HG03457 (cell line): Measurements from ENCODE around the gene SLC35E4.
"Not testable (repeated sequence)": the region's sequence is repeated elsewhere in the genome, so short reads cannot be mapped to it uniquely, and the experiment has no call there.

Experiments used
- ATAC-seq: cut with Tn5 transposase; IDR thresholded peaks from one replicate; pipeline ENCODE4 v1.9.1; 2021; ENCODE audit warnings: moderate number of reproducible peaks; ENCODE audit not compliant: unreplicated experiment

SLC35E4 gene, protein sequence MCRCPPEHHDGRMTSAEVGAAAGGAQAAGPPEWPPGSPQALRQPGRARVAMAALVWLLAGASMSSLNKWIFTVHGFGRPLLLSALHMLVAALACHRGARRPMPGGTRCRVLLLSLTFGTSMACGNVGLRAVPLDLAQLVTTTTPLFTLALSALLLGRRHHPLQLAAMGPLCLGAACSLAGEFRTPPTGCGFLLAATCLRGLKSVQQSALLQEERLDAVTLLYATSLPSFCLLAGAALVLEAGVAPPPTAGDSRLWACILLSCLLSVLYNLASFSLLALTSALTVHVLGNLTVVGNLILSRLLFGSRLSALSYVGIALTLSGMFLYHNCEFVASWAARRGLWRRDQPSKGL

DNA sequence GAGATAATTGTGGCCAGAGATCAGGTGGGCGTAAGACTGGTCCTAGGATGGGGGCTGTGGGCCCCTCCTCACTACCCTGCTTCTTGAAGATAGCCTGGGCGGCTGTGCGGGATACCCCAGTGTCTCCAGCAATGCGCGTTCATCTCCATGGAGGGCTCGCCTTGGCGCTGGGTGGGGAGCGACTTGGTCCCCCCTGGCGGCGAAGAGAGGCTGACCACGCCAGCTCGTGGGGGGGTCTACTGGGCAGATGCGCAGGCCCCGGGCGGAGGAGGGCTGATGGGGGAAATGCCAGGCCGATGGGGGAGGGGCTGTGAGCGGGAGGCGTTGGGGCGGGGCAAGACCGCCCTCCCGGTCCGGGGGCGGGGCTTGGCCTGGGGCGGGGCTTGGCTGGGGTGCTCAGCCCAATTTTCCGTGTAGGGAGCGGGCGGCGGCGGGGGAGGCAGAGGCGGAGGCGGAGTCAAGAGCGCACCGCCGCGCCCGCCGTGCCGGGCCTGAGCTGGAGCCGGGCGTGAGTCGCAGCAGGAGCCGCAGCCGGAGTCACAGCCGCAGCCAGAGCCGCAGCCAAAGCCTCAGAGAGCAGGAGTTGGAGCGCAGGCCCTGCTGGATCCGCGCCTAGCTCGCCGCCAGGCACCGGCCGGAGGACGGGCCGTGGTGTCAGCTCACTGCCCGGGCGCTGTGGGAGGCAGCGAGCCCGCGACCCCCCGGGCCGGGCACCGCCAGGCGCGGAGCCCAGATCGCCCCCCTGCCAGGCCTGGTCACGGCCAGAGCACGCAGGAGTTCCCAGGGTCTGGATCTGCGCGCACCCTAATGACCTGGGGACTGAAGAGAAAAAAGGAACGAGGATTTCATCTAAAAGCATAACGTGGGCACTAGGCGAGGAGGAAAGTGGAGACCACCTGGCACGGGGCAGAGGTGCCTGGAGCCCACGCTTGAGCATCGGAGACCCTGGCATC, at the start of gene SLC35E4:
SLC35E4 (plus strand) TSS at position 509 of the 953 bp plus-strand sequence. CDS start 670 bp downstream, outside the sequence.
- peak; percentile 38 for ATAC-seq

DNA sequence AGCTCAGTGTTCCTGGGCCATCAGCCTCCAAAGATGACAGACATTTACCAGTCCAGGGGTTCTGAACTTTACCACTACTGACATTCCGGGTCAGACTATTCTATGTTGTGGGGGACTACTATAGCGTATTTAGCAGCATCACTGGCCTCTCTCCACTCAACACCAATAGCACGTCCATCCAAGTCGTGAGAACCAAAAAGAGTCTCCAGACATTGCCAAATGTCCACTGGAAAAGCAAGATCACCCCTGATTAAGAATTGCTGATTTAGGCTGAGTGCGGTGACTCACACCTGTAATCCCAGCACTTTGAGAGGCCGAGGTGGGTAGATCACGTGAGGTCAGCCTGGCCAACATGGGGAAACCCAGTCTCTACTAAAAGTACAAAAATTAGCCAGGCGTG, 49.2 kb upstream of the SLC35E4 start:
- no peak for ATAC-seq

DNA sequence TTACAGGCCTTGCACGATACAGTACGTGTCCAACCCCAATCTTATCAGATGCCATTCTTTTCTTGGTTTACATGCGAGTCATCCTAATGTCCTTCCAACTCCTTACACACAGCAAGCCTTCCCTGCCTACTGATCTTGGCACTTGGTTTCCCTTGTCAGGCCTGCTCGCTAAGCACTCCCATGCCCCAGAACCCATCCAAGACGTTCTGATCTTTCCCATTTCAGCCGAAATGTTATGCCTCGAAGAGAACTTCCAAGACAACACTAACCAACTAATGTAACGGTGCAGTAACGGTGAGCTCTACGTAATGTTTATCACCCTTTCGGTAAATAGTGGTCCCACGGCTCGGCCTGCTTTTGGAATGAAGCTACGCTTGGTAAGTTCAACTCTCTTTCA, 44.4 kb upstream of the SLC35E4 start:
- no peak for ATAC-seq

DNA sequence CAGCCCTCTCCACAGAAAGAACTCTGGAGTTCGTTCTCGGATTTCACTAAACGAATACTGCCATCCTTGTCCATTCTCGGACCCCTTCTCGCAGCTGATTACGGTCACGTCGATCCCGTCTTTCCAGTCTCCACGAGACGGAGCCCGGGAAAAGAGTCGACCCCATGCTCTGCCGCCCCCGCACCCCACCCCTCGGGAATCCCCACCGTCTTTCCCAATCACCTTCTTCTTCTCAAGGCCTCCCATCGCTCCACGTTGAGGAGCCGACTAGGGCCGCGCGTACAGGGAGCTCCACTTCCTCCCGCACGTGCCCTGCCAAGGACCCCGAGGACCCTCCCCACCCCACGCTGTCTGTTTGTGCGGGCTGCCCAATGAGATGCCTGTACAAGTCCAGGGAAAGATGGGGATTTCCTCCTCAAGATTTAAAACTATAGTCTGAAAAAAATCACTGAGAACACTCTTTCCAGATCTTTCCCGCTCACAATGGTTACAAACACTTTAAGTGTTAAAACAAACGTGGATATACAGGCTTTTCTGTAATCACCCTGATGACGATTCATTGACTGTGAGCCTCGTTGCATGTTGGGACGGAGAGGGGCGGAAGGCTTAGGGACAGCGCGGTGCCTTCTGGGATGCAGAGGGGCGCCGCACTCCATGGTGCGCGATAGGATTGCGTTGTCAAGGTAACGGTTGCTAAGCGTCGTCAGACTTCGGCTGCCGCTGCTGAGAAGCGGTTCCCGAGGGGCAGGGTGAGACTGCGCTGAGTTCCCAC, 43.8 kb upstream of the SLC35E4 start, which contains the start of gene PES1:
PES1 (minus strand) TSS at position 323 of the 772 bp plus-strand sequence; CDS start at position 246, 77 bp downstream.
- ATAC-seq: peak; percentile 88

DNA sequence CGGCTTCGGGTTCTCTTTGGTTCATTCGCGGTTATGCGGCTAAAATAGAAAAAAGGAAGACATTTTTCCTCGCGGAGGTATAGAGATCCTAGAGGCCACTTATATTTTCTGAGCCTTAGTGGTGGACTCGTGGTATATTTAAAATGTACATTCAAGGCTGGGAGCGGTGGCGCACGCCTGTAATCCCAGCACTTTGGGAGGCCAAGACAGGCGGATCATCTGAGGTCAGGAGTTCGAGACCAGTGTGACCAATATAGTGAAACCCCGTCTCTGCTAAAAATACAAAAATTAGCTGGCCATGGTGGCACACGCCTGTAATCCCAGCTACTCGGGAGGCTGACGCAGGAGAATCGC, 43.2 kb upstream of the SLC35E4 start:
- not testable (repeated sequence) for ATAC-seq

DNA sequence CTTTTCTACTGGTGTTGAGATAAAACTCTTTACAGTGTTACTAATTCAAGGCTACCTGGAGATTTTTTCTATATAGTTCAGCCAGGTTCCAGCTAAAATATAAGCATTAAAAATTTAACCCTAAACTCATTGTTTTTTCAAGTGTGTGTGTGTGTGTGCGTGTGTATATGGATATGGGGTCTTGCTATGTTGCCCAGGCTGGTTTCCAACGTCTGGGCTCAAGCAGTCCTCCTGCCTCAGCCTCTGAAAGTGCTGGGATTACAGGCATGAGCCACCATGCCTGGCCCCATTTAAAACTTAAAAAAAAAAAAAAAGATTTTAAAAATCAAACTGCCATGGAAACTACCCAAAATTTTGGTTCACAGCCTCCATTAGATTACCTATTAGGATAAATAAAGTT, 39.4 kb upstream of the SLC35E4 start:
- ATAC-seq: no peak

DNA sequence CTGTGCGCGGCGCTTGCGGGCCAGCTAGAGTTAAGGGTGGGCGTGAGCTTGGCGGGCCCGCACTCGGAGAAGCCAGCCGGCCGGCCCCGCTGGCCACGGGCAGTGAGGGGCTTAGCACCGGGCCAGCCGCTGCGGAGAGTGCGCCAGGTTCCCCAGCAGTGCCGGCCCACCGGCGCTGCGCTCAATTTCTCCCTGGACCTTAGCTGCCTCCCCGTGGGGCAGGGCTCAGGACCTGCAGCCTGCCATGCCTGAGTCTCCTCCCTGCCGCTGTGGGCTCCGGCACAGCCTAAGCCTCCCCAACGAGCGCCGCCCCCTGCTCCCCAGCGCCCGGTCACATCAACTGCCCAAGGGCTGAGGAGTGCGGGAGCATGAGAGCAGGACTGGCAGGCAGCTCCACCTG, 38.7 kb upstream of the SLC35E4 start:
- ATAC-seq: no peak

DNA sequence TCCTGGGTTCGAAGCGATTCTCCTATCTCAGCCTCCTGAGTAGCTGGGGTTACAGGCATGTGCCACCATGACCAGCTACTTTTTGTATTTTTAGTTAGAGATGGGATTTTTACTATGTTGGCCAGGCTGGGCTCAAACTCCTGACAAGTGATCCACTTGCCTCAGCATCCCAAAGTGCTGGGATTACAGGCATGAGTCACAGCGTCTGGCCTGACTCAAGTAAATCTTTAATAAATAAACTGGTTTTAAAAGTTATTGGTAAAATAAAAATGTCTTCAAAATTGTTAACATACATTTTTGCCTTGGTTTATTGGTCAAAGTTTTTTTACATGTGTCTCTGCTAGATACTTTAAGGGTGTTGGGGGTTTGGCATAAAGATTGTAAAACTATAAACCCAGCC, 36.6 kb upstream of the SLC35E4 start:
- no peak for ATAC-seq

DNA sequence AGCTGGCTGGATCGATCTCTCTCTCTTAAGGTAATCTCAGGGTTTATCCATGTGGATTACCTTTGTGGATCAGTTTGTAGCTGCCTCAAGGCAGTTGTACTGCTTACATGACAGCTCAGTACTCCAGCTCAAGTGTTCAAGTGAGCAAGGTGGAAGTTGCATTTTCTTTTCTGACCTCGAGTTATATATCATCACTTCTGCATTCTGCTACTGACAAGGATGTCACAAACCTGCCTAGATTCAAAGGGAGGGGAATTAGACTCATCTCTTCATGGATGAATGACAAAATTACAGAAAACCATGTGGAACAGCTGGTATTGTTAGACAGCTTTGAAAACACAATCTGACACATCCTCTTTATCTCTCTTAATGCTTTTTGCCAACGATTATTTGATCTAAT, 34.7 kb upstream of the SLC35E4 start:
- no peak for ATAC-seq

DNA sequence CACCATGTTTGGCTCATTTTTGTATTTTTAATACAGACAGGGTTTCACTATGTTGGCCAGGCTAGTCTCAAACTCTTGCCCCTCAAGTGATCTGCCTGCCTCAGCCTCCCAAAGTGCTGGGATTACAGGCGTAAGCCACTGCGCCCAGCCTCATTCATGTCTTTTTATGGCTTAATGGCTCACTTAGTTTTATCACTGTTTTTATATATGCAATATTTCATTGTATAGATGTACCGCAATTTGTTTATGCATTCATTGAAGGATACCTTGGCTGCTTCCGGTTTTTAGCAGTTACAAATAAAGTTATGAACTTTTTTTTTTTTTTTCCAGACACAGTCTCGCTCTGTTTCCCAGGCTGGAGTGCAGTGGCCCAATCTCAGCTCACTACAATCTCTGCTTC, 34.1 kb upstream of the SLC35E4 start:
- ATAC-seq: no peak

DNA sequence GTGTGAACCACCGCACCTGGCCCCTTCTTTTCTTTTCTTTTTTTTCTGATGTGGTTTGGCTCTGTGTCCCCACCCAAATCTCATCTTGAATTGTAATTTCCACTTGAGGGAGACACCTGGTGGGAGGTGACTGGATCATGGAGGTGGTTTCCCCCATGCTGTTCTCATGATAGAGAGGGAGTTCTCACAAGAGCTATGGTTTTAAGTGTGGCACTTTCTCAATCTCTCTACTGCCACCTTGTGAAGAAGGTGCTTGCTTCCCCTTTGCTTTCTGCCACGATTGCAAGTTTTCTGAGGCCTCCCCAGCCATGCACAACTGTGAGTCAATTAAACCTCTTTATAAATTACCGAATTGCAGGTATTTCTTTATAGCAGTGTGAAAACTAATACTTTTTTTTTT, 33.5 kb upstream of the SLC35E4 start:
- no peak for ATAC-seq

DNA sequence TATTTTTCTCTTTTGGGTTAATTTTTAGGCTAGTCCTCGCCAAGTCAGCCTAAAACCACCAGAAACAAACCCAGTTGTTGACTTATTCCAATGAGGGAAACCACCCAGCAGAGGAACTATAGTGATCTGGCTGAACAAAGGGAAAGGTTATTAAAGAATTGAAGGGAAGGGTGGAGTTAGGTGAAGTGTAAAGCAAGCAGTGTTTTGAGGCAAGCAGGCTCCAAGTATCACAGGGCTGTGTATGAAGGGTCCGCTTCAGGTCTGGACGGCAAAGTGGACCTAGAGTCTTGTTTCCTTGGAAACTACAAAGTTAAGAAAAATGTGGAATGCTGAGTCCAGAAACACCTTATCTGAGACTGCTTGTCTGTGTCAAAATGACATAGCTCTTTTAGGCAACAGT, 31.8 kb upstream of the SLC35E4 start:
- no peak for ATAC-seq

DNA sequence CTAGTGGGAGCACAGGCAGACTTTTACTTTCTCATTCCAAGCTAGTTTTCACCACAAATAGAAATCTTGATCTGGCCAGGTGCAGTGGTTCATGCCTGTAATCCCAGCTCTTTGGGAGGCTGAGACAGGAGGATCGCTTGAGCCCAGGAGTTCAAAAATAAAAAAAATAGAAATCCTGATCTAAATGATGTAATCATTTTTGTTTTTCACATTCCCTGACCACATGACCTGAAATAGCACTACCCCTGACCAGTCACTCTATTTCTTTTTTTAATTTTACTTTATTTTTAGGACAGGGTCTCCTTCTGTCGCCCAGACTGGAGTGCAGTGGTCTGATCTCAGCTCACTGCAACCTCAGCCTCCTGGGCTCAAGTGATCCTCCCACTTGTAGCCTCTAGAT, 30.9 kb upstream of the SLC35E4 start:
- no peak for ATAC-seq

DNA sequence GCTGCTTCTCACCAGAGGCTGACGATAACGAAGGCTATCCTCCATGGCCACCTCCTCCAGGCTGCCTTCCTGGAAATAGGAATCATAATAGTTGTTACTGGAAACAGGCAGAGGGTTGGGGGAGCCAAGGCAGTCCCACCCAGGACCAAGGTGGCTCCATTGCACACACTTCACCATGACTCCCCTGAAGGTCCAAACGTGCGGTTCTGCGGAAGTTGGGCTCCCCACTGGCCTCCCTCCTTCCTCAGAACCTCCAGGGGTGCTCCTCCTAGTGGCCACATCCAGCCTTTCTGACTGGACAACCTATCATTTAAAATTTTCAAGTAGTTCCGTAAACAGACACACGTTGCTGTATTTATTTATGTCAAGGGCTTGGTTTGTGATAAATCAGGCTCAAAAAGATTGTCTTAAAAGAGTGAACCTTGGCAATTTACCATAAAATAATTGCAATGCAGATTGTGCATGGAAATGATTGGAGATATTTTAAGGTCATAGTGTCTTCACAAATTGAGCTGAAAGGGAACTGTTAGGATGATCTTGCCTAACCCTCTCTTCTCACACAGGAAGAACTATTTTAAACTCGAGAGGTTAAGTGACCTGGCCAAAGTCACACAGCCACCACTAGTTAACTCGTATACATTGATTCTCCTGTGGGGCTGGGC, 30.0 kb upstream of the SLC35E4 start:
- ATAC-seq: no peak

DNA sequence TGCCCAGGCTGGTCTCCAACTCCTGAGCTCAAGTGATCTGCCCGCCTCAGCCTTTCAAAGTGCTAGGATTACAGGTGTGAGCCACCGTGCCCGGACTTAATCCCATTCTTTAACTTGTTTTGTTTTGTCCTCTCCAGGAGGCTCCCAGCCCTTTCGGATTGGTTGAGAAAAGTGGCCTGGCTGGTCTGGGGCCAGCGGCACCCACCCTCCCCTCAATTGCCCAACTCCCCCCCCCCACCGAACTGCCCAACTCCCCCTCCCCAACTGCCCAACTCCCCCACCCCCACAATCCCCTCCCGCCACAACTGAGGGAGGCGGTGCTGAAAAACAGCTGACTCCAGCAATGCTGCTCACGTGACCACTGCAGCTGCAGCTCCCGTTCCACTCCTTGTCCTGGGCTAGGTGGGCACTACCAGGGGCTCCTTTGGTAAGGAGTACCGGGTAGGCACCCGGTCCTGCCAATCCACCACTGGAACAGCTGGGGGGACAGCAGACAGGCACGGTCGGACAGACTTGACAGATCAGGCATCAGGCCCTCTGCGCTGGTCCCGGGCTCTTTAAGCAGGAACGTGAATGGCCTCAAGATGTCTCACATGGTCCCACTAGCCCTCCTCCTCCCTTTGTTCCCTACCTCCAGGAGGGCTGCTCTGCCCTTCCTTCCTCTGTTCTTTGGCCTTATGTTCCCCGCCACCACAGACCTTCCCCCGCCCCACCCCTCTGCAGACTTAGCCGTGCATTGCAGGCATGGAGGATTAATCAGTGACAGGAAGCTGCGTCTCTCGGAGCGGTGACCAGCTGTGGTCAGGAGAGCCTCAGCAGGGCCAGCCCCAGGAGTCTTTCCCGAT, 28.9 kb upstream of the SLC35E4 start, which contains the start of gene TCN2:
TCN2 (plus strand) TSS at position 720 of the 845 bp plus-strand sequence. CDS start 158 bp downstream, outside the sequence.
- ATAC-seq: no peak

DNA sequence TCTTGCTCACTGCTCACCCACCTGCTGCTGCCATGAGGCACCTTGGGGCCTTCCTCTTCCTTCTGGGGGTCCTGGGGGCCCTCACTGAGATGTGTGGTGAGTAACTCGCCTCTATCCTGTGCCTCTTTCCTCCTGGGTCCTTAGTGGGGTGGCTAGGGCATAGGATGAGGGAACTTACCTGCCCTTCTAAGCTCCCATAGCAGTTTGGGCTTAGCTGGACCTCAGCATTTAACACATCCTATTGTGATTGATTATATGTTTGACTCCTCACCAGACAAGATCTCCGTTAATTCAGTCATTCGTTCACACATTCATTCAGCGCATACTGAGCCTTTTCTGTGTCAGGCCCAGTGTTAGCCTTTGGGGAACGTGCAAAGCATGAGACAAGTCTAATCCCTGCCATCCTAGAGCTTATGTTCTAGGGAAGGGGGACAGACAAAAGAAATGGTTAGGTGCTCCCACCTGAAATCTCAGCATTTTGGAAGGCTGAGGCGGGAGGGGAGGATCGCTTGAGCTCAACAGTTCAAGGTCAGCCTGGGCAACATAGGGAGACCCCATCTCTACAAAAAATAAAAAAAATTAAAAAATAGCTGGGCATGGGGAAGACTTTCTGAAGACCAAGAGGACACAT, 28.2 kb upstream of the SLC35E4 start:
- no peak for ATAC-seq

DNA sequence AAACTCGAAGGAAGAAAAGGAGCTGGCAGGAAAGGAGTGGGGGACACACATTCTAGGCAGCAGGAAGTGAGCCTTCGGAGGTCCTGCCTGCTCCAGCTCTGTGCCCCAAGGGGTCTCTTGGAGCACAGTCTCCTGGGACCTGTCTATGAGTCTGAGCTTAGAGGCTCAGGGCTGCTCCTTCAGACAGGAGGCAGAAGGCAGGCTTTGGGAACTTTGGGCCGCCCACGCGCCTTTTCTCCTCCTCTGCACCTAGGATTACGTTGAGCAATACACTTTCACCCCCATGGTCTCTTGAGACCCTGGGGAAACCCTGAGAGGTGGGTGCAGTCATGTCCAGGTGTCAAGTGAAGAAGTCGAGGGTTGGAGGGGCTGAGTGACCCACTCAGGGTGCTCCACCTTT, 27.6 kb upstream of the SLC35E4 start:
- no peak for ATAC-seq

DNA sequence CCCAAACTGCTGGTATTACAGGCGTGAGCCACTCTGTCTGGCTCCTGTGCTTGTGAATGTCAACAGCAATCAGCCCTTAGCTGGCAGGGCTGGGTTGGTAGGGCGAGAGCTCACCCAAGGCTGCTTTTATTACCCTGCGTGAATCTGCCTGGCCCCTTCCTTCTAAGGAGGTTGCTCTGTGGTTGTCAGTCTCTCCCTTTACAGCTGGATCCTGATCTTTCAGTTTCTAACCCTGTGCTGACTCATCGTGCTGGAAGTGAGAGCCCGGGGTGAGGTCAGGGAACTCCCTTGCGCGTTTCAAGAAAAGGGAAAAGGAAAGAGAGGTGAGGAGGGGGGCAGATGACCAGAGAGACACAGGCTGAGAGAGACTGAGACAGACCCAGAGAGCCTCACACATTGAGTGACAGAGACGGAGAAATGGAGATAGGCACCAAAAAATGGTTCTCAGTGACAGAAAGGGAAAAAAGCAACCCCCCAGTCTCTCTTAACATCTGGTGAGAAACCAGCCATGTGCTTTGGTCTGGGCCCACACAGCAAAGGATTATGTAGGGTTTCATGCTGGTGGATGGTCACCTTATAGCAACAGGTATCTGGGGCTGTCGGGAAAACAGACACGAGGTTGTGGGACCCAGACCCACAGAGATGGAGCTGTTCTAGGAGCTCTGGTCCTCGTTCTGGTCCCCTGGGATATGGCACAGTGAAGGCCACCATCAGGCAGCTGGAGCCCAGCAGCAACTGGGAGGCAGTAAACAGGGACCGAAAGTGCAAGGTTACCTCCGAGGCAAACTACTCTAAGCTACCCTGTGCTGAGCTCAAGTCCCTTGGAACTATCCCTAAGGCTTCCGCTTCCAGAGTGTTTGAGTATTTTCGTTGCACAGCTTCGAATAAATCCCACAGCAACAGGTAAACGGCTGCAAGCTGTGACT, 26.1 kb upstream of the SLC35E4 start:
- no peak for ATAC-seq
